ENCODE data around the gene BPIFB3.
A peak's percentile ranks its signal among the peaks of the same experiment; 100 is the strongest.

BPIFB3 gene, protein sequence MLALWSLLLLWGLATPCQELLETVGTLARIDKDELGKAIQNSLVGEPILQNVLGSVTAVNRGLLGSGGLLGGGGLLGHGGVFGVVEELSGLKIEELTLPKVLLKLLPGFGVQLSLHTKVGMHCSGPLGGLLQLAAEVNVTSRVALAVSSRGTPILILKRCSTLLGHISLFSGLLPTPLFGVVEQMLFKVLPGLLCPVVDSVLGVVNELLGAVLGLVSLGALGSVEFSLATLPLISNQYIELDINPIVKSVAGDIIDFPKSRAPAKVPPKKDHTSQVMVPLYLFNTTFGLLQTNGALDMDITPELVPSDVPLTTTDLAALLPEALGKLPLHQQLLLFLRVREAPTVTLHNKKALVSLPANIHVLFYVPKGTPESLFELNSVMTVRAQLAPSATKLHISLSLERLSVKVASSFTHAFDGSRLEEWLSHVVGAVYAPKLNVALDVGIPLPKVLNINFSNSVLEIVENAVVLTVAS

DNA sequence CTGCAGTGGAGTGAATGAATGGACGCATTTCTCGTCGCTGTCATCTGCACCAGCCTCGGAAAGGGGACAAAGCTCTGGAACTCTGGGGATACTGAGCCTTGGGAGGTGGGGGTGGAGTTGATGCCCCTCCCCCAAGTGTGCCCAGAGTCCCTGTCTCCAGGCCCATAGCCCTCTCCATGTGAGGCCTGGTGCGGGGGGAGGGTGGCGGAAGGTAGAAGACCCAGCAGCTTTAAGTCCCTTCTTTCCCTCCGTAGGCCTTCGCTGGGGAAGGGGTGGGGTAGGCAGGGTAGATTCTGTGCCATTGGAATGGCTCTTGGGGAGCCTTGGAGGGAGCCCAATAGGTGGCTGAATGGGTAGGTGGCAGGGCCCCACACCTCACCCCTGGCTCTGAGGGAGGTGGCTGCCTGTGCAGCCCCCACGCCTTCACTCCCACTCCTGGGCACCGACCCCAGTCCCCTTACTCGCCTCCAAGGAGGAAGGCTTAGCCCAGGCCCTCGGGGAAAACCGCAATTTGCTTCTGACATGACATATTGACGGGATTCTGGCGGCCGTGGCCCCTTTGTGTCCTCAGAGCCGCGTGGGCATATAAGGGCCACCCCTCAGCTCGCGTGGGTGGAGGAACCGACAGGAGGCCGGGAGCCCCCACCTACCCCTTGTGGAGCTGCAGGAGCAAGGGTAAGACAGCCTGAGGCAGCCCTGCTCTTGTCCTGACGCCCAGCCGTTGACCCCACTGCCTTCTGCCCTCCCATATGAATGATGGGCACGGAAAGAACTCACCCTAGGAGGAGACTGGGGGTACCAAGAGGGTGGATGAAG is at the start of gene BPIFB3:
TSS of gene BPIFB3 (plus strand) at position 613 of the 816 bp plus-strand sequence. CDS start 1,533 bp downstream, outside the sequence.
- TF ChIP-seq, protein P1, sequence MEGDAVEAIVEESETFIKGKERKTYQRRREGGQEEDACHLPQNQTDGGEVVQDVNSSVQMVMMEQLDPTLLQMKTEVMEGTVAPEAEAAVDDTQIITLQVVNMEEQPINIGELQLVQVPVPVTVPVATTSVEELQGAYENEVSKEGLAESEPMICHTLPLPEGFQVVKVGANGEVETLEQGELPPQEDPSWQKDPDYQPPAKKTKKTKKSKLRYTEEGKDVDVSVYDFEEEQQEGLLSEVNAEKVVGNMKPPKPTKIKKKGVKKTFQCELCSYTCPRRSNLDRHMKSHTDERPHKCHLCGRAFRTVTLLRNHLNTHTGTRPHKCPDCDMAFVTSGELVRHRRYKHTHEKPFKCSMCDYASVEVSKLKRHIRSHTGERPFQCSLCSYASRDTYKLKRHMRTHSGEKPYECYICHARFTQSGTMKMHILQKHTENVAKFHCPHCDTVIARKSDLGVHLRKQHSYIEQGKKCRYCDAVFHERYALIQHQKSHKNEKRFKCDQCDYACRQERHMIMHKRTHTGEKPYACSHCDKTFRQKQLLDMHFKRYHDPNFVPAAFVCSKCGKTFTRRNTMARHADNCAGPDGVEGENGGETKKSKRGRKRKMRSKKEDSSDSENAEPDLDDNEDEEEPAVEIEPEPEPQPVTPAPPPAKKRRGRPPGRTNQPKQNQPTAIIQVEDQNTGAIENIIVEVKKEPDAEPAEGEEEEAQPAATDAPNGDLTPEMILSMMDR (IDR thresholded peaks at IDR 0.05; ENCODE audit: borderline replicate concordance, insufficient read depth, low read depth, low read length), result no peak
- H3K4me3 ChIP-seq (ENCODE audit: low read depth, low read length), result no peak within 1 kb of the TSS

DNA sequence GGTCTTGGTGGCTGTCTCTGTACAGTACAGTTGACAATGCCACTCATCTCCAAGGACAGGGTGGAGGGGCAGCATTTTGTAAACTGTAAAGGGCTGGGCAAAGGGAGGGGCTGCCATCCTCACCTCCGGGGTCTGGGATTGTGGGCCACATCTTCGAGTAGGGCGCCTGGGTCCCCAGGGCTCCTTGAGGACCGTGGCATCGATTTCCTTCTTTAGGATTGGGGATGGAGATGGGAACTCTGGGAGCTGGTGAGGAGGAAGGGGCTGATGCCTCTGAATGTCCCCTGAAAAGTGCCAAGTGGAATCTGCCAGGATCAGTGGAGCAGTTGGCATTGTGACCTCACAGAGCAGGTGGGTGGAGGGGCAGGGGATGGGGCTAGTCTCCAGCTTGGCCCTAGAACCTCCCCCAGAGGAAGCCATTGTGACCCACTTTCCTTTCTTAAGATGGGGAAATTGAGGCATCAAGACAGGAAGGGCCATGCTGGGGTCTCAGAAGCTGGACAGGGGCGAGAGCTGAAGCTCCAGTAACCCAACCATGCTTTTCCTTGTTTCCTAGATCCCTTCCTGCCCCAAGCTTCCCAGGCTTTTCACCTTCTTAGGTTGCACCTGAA is 49.5 kb upstream of the BPIFB3 start, which contains the start of gene SUN5:
TSS of gene SUN5 (minus strand) at position 293 of the 611 bp plus-strand sequence. CDS start at position 200, 93 bp downstream.
- TF ChIP-seq, protein P1 (IDR thresholded peaks at IDR 0.05; ENCODE audit: borderline replicate concordance, insufficient read depth, low read depth, low read length), result no peak

DNA sequence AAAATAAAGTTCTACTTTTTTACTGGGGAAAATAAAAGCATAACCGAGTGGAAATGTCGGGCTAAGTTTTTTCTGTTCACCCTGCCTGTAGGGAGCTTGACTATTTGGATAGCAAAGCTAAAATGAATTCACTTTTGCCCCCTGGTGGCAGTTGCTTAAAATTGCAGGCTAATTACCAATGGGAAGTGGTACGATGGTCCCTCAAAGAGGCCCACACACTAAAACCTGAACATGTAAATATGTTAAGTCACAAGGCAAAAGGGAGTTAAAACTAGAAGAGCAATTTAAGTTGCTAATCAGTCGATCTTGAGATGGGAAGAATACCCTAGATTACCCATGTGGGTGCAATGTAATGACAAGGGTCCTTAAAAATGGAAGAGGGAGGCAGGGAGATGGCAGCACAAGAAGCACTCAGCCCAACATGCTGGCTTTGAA is 48.6 kb upstream of the BPIFB3 start:
- H3K4me3 ChIP-seq (ENCODE audit: low read depth, low read length), result no peak overlapping the region
- TF ChIP-seq, protein P1 (IDR thresholded peaks at IDR 0.05; ENCODE audit: borderline replicate concordance, insufficient read depth, low read depth, low read length), result peak; percentile 53

More for the DNA sequence above, 49.5 kb upstream of the BPIFB3 start, which contains the start of gene SUN5:
- no peak within 1 kb of the TSS for H3K4me3 ChIP-seq (ENCODE audit: low read depth, low read length)

DNA sequence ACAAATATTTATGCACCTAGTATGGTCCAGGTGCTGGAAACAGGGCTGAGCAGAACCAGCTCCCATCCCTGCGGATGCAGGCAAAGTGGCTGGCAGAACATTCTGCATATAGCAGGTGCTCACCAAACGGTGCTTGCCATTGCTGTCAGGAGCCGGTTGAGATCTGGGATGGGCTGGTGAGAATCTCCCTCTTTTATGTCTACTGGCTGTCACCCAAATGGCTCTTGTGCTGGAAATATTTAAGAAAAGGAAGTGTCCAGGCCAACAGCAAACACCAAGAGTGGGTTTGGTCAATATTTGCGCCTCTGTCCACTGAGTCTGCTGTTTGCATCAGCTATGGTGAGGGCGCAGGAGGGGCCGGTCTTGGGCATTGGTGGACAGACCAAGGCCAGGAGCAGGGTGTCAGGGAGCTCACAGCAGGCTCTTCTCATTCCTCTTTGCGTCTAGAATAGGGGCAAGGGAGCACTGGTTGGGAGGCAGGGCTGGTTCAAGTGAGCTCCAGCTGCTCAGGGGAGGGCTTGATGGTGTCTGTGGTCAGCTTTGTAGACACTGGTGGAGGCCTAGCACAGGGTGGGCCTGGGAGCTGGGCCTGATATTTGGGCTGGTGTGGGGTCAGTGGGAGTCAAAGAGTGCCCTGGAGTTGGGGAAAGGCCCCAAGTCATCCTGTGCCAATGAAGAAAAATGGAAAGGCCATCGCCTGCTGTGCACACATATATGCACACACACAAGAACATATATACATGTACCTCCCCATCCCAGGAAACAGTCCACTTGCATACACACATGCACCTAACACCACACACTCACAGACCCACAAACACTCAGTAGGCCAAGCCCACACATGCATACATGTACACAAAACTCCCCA is 47.6 kb upstream of the BPIFB3 start:
- no peak overlapping the region for H3K4me3 ChIP-seq (ENCODE audit: low read depth, low read length)

DNA sequence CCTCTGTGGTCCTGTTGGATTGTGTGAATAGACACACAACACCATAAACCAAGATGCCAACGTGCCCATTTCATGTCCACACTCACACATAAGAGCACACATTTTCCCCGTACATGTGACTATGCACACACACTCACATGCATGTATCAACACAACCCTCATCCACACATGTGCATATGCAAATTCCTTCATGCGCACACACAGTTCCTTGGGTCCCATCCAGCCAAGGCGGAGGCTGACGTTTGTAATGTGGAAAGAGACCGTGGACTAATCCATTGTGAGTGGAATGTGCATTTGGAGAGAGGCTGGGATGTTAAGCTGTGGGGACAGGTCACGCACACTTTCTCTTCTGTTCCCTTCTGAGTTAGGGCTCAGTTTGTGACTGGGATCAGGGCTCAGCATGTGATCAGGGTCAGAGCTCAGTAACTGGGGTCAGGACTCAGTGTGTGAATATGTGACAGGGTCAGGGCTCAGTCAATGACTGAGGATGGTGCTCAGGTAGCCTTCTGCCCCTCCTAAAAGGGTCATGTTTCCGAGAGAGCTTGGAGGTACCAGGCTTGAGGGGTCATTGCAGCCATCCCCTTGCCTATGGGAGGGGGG is 46.8 kb upstream of the BPIFB3 start:
- TF ChIP-seq, protein P1 (IDR thresholded peaks at IDR 0.05; ENCODE audit: borderline replicate concordance, insufficient read depth, low read depth, low read length), result no peak
- H3K4me3 ChIP-seq (ENCODE audit: low read depth, low read length), result no peak overlapping the region

More for the DNA sequence above, 47.6 kb upstream of the BPIFB3 start:
- TF ChIP-seq, protein P1 (IDR thresholded peaks at IDR 0.05; ENCODE audit: borderline replicate concordance, insufficient read depth, low read depth, low read length), result no peak
